ENCODE data around the gene AGBL1. TPM values are rescaled to one million over a fixed set of nuclear protein-coding genes. Genes with fewer than 3 reads are reported as not detected.

The AGBL1 gene
- total RNA-seq, 1 experiment from 2014 or later: not detected

- Histone ChIP-seq H3K27me3 (ENCODE audit: low read length) (no peaks in the 10 kb centered on the region), H4K20me1 (ENCODE audit: insufficient read depth, low read depth, low read length) (no peaks in the 10 kb centered on the region), H3K9me2 (replicated peaks; ENCODE audit: insufficient read depth, low read length) (no peaks in the 10 kb centered on the region), H3K36me3 (ENCODE audit: insufficient read depth, low read length) (no peaks in the 10 kb centered on the region), H3K4me2 (ENCODE audit: low read depth, low read length, poor library complexity, severe bottlenecking) (no peak overlapping the region), H3K27ac (ENCODE audit: low read length) (no peak overlapping the region), H3K9me3 (ENCODE audit: low read length) (peaks cover 15% of the 10 kb centered on the region), H3K4me1 (ENCODE audit: low read length) (no peaks in the 10 kb centered on the region), H3K4me3 (ENCODE audit: low read length) (no peak overlapping the region), H3K9ac (ENCODE audit: low read length) (no peak overlapping the region), H3K79me2 (ENCODE audit: low read length) (no peaks in the 10 kb centered on the region), H2AFZ (ENCODE audit: low read length) (no peak overlapping the region)
- DNase-seq: no peak
Measured at GRCh38 chr15:86973284-86973844, 893.7 kb downstream of the AGBL1 start.

GRCh38 chr15:86988033-86988432 lies 908.4 kb downstream of the AGBL1 start:
- H3K27ac ChIP-seq (ENCODE audit: low read length): no peak overlapping the region
- H3K27me3 ChIP-seq (ENCODE audit: low read length): no peaks in the 10 kb centered on the region
- H3K4me2 ChIP-seq (ENCODE audit: low read depth, low read length, poor library complexity, severe bottlenecking): no peak overlapping the region
- no peak overlapping the region for H2AFZ ChIP-seq (ENCODE audit: low read length)
- DNase-seq: no peak
- H3K36me3 ChIP-seq (ENCODE audit: insufficient read depth, low read length): no peaks in the 10 kb centered on the region
- no peaks in the 10 kb centered on the region for H3K4me1 ChIP-seq (ENCODE audit: low read length)
- H3K4me3 ChIP-seq (ENCODE audit: low read length): no peak overlapping the region
- H3K79me2 ChIP-seq (ENCODE audit: low read length): no peaks in the 10 kb centered on the region
- H3K9ac ChIP-seq (ENCODE audit: low read length): no peak overlapping the region
- no peaks in the 10 kb centered on the region for H4K20me1 ChIP-seq (ENCODE audit: insufficient read depth, low read depth, low read length)
- no peaks in the 10 kb centered on the region for H3K9me2 ChIP-seq (replicated peaks; ENCODE audit: insufficient read depth, low read length)
- H3K9me3 ChIP-seq (ENCODE audit: low read length): peaks cover 19% of the 10 kb centered on the region

- Histone ChIP-seq H4K20me1 (ENCODE audit: insufficient read depth, low read depth, low read length) (no peaks in the 10 kb centered on the region), H3K4me1 (ENCODE audit: low read length) (no peaks in the 10 kb centered on the region), H3K27ac (ENCODE audit: low read length) (no peak overlapping the region), H3K4me3 (ENCODE audit: low read length) (no peak overlapping the region), H2AFZ (ENCODE audit: low read length) (no peak overlapping the region), H3K4me2 (ENCODE audit: low read depth, low read length, poor library complexity, severe bottlenecking) (no peak overlapping the region), H3K27me3 (ENCODE audit: low read length) (no peaks in the 10 kb centered on the region), H3K79me2 (ENCODE audit: low read length) (no peaks in the 10 kb centered on the region), H3K36me3 (ENCODE audit: insufficient read depth, low read length) (no peaks in the 10 kb centered on the region), H3K9me2 (replicated peaks; ENCODE audit: insufficient read depth, low read length) (no peaks in the 10 kb centered on the region), H3K9ac (ENCODE audit: low read length) (no peak overlapping the region), H3K9me3 (ENCODE audit: low read length) (peaks cover 11% of the 10 kb centered on the region; the same call in 1 of the 2 replicates)
- no peak for DNase-seq
Measured at GRCh38 chr15:87021751-87022150, 942.1 kb downstream of the AGBL1 start.

GRCh38 chr15:87031540-87032230 lies 952.0 kb downstream of the AGBL1 start:
- Histone ChIP-seq H3K4me3 (ENCODE audit: low read length) (no peak overlapping the region), H4K20me1 (ENCODE audit: insufficient read depth, low read depth, low read length) (no peaks in the 10 kb centered on the region), H3K36me3 (ENCODE audit: insufficient read depth, low read length) (no peaks in the 10 kb centered on the region), H3K4me2 (ENCODE audit: low read depth, low read length, poor library complexity, severe bottlenecking) (no peak overlapping the region), H3K27me3 (ENCODE audit: low read length) (no peaks in the 10 kb centered on the region), H3K79me2 (ENCODE audit: low read length) (no peaks in the 10 kb centered on the region), H3K27ac (ENCODE audit: low read length) (no peak overlapping the region), H3K9me2 (replicated peaks; ENCODE audit: insufficient read depth, low read length) (no peaks in the 10 kb centered on the region), H2AFZ (ENCODE audit: low read length) (no peak overlapping the region), H3K9me3 (ENCODE audit: low read length) (peaks cover 4% of the 10 kb centered on the region; the same call in 1 of the 2 replicates), H3K4me1 (ENCODE audit: low read length) (no peaks in the 10 kb centered on the region), H3K9ac (ENCODE audit: low read length) (no peak overlapping the region)
- DNase-seq: no peak

- no peak for DNase-seq
- Histone ChIP-seq H4K20me1 (ENCODE audit: insufficient read depth, low read depth, low read length) (no peaks in the 10 kb centered on the region), H3K36me3 (ENCODE audit: insufficient read depth, low read length) (no peaks in the 10 kb centered on the region), H2AFZ (ENCODE audit: low read length) (no peak overlapping the region), H3K79me2 (ENCODE audit: low read length) (no peaks in the 10 kb centered on the region), H3K27ac (ENCODE audit: low read length) (no peak overlapping the region), H3K9me2 (replicated peaks; ENCODE audit: insufficient read depth, low read length) (no peaks in the 10 kb centered on the region), H3K4me2 (ENCODE audit: low read depth, low read length, poor library complexity, severe bottlenecking) (no peak overlapping the region), H3K9ac (ENCODE audit: low read length) (no peak overlapping the region), H3K9me3 (ENCODE audit: low read length) (peaks cover 3% of the 10 kb centered on the region; the same call in 1 of the 2 replicates), H3K4me3 (ENCODE audit: low read length) (no peak overlapping the region), H3K27me3 (ENCODE audit: low read length) (no peaks in the 10 kb centered on the region), H3K4me1 (ENCODE audit: low read length) (no peaks in the 10 kb centered on the region)
Measured at GRCh38 chr15:87032295-87032694, 952.6 kb downstream of the AGBL1 start.

- Histone ChIP-seq H3K9me3 (ENCODE audit: low read length) (peaks cover 3% of the 10 kb centered on the region; the same call in 1 of the 2 replicates), H3K4me2 (ENCODE audit: low read depth, low read length, poor library complexity, severe bottlenecking) (no peak overlapping the region), H4K20me1 (ENCODE audit: insufficient read depth, low read depth, low read length) (no peaks in the 10 kb centered on the region), H3K4me3 (ENCODE audit: low read length) (no peak overlapping the region), H3K9ac (ENCODE audit: low read length) (no peak overlapping the region), H3K27ac (ENCODE audit: low read length) (no peak overlapping the region), H3K79me2 (ENCODE audit: low read length) (no peaks in the 10 kb centered on the region), H3K27me3 (ENCODE audit: low read length) (no peaks in the 10 kb centered on the region), H3K4me1 (ENCODE audit: low read length) (no peaks in the 10 kb centered on the region), H3K9me2 (replicated peaks; ENCODE audit: insufficient read depth, low read length) (no peaks in the 10 kb centered on the region), H2AFZ (ENCODE audit: low read length) (no peak overlapping the region), H3K36me3 (ENCODE audit: insufficient read depth, low read length) (no peaks in the 10 kb centered on the region)
- DNase-seq: peak; percentile 42
Measured at GRCh38 chr15:87033056-87033455, 953.4 kb downstream of the AGBL1 start.

GRCh38 chr15:87034886-87035285 lies 955.2 kb downstream of the AGBL1 start:
- Histone ChIP-seq H3K27ac (ENCODE audit: low read length) (no peak overlapping the region), H3K27me3 (ENCODE audit: low read length) (no peaks in the 10 kb centered on the region), H3K4me1 (ENCODE audit: low read length) (no peaks in the 10 kb centered on the region), H3K9me2 (replicated peaks; ENCODE audit: insufficient read depth, low read length) (no peaks in the 10 kb centered on the region), H3K4me2 (ENCODE audit: low read depth, low read length, poor library complexity, severe bottlenecking) (no peak overlapping the region), H3K36me3 (ENCODE audit: insufficient read depth, low read length) (no peaks in the 10 kb centered on the region), H4K20me1 (ENCODE audit: insufficient read depth, low read depth, low read length) (no peaks in the 10 kb centered on the region), H3K9ac (ENCODE audit: low read length) (no peak overlapping the region), H3K4me3 (ENCODE audit: low read length) (no peak overlapping the region), H2AFZ (ENCODE audit: low read length) (no peak overlapping the region), H3K9me3 (ENCODE audit: low read length) (0 out of 2 replicates have a peak, but pooled peaks cover 3% of the 10 kb centered on the region), H3K79me2 (ENCODE audit: low read length) (no peaks in the 10 kb centered on the region)
- no peak for DNase-seq

GRCh38 chr15:87038404-87038803 lies 958.7 kb downstream of the AGBL1 start:
- Histone ChIP-seq H3K4me1 (ENCODE audit: low read length) (no peaks in the 10 kb centered on the region), H3K27me3 (ENCODE audit: low read length) (no peaks in the 10 kb centered on the region), H3K9ac (ENCODE audit: low read length) (no peak overlapping the region), H4K20me1 (ENCODE audit: insufficient read depth, low read depth, low read length) (no peaks in the 10 kb centered on the region), H3K36me3 (ENCODE audit: insufficient read depth, low read length) (no peaks in the 10 kb centered on the region), H3K27ac (ENCODE audit: low read length) (no peak overlapping the region), H3K79me2 (ENCODE audit: low read length) (no peaks in the 10 kb centered on the region), H3K9me3 (ENCODE audit: low read length) (0 out of 2 replicates have a peak, but pooled peaks cover under 1% of the 10 kb centered on the region), H3K4me3 (ENCODE audit: low read length) (no peak overlapping the region), H2AFZ (ENCODE audit: low read length) (no peak overlapping the region), H3K9me2 (replicated peaks; ENCODE audit: insufficient read depth, low read length) (no peaks in the 10 kb centered on the region), H3K4me2 (ENCODE audit: low read depth, low read length, poor library complexity, severe bottlenecking) (no peak overlapping the region)
- no peak for DNase-seq
